ENCODE measurements around the gene TOMM22.
A peak's percentile ranks its signal among the peaks of the same experiment; 100 is the strongest.
"Not testable (repeated sequence)": the region's sequence is repeated elsewhere in the genome, so short reads cannot be mapped to it uniquely, and the experiment has no call there.

Gene TOMM22

GRCh38 chr22:38681582-38682335 lies at the start of gene TOMM22:
Gene TOMM22 (plus strand): TSS chr22:38681957. CDS start chr22:38681979, 22 bp downstream.
- DNase-seq (ENCODE audit: low read depth in 3 of 3): peak; percentile 62 to 74 (median 66)

DNA sequence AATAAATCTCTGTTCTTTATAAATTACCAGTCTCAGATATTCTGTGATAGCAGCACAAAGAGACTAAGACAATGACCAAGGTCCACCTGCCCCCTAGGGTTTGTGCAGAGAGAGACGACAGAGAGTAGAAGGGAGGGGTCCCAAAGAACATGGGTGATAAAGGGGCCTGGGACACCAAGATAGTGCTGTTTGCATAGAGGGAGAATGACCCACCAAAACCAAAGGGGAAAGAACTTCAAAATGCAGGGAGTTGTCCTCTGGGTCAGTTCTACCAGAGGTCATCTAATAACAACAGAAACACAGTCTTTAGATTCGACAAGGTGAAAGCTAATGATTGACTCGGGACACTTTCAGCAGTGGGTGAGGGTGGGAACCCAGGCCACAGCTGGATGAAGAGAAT lies 49.2 kb upstream of the TOMM22 start:
- no peak for DNase-seq (ENCODE audit: low read depth in 3 of 3)

- DNase-seq (ENCODE audit: low read depth in 3 of 3): no peak
Observed at GRCh38 chr22:38638216-38638615, 43.5 kb upstream of the TOMM22 start.

GRCh38 chr22:38638728-38639127 lies 43.0 kb upstream of the TOMM22 start:
- DNase-seq (ENCODE audit: low read depth in 3 of 3): no peak

GRCh38 chr22:38641476-38642040 lies 40.2 kb upstream of the TOMM22 start:
- DNase-seq (ENCODE audit: low read depth in 3 of 3): no peak

DNA sequence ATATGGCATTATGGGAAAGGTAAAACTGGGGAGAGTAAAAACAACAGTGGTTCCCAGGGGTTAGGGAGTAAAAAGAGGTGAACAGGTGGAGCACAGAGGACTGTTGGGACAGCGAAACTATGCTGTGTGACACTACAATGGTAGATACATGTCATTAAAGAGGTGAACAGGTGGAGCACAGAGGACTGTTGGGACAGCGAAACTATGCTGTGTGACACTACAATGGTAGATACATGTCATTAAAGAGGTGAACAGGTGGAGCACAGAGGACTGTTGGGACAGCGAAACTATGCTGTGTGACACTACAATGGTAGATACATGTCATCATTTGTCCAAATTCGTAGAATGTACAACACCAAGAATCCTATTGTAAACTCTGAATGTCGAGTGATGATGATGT lies 37.5 kb upstream of the TOMM22 start:
- DNase-seq (ENCODE audit: low read depth in 3 of 3): not testable (repeated sequence)

DNA sequence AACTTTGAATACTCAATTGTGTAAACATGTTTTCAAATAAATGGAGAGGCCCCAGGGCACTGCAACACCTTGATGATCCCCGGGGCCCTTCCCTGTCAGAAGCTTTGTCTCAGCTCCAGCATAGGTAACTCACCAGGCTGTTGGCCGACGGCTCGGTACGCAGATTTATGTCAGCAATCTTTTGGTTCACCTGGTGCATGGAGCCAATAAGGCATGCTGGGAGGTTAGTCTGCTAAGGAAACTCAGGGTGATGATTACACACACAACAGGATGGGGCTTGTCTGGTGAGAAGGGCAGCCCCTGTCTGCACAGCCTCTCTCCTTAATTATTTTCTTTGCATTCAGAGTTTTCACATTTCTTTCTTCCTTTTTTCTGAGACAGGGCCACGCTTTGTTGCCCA lies 36.3 kb upstream of the TOMM22 start:
- DNase-seq (ENCODE audit: low read depth in 3 of 3): no peak

GRCh38 chr22:38649841-38650522 lies 31.8 kb upstream of the TOMM22 start:
- DNase-seq (ENCODE audit: low read depth in 3 of 3): no peak

DNA sequence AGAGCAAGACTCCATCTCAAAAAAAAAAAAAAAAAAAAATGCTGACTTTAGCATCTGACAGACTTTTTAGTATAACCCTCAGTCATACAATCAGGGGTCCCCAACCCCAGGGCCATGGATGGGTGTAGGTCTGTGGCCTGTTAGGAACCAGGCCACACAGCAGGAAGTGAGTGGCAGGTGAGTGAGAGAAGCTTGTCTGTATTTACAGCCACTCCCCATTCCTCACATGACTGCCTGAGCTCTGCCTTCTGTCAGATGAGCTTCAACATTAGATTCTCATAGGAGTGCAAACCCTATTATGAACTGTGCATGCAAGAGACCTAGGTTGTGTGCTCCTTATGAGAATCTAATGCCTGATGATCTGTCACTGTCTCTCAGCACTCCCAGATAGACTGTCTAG lies 28.9 kb upstream of the TOMM22 start:
- no peak for DNase-seq (ENCODE audit: low read depth in 3 of 3)

- DNase-seq (ENCODE audit: low read depth in 3 of 3): no peak
Observed at GRCh38 chr22:38653741-38654140, 28.0 kb upstream of the TOMM22 start.

DNA sequence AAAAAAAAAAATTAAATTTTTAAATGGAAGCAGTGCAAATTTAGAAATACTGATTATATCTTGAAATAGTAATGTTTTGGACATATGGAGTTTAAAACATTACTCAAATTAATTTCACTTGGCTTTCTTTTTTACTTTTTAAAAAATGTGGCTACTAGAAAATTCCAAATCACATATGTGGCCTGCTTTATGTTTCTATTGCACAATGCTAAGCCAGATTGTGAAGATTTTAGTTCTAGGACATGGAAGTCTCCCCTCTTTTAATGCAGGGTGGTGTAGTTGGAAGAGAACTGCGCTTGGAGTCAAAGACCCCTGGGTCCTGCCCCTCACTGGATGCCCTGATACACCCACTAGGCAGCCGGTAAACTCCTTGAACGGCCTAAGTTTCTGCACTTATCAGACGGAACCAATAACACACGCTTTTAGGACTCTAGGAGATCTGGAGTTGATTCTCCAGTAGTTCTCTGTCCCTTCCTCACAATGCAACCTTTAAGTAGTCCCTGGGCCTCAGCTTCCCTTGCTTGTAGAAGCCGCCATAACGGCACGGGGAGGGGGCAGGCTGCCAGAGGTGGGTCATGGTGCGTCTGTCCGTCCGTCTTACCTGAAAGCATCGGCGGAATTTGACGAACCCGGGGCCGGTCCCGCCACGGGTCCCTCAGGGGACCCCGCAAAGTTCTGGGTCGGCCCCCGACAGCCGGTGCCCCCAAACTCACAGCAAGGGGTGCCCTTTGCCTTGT lies 26.1 kb upstream of the TOMM22 start:
- no peak for DNase-seq (ENCODE audit: low read depth in 3 of 3)

- DNase-seq (ENCODE audit: low read depth in 3 of 3): peak; percentile 69 to 83 (median 75)
Observed at GRCh38 chr22:38656256-38657044, 25.3 kb upstream of the TOMM22 start, which contains the start of the genes CBY1 and FAM227A. Gene CBY1 (plus strand): TSS chr22:38656638. CDS start chr22:38668055, 11,417 bp downstream. Gene FAM227A (minus strand): TSS chr22:38656392. CDS start chr22:38650168, 6,224 bp downstream.

DNA sequence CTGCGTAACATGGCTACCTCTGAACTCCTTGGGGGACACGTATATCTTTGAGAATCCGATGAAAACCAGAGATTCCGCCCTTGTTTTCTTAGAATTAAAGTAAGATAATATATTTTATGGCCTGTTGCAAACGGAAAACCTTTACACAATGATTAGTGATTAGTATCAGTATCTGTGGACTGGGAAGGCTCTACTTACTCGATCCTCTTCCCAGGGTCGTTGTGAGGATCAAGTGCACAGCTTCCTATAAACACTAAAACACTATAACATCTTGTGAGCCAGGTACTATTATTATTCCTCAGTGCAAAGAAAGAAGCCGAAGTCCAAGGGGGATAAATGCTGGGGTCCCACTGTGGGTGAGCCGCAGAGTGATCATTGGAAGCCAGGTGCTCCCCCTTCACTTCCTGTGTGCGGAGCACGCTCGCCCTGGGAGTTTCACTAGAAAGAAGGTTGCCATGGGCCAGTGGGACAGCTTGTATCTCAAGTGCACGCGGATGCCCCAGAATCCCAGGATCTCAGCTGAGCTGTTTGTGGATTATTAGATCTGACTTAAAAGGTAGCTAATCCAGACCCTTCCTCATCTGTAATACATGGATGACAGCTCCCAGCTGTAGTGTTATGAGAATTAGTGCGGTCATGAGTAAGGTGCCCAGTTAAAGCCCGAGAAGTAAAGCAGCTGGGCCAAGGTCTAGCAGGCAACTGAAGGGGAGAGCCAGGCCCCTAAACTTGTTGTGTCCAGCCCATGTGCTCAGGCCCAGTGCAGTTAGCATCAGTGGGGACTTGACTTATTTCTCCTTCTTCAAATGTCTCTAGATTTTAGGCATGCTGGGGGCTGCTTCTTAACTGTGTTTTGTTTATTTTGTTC lies 24.5 kb upstream of the TOMM22 start:
- peak in 1 of 3 experiments; percentile 5 for DNase-seq (ENCODE audit: low read depth in 3 of 3)

GRCh38 chr22:38674888-38675287 lies 6.9 kb upstream of the TOMM22 start:
- no peak for DNase-seq (ENCODE audit: low read depth in 3 of 3)

- no peak for DNase-seq (ENCODE audit: low read depth in 3 of 3)
Observed at GRCh38 chr22:38675833-38676232, 5.9 kb upstream of the TOMM22 start.

DNA sequence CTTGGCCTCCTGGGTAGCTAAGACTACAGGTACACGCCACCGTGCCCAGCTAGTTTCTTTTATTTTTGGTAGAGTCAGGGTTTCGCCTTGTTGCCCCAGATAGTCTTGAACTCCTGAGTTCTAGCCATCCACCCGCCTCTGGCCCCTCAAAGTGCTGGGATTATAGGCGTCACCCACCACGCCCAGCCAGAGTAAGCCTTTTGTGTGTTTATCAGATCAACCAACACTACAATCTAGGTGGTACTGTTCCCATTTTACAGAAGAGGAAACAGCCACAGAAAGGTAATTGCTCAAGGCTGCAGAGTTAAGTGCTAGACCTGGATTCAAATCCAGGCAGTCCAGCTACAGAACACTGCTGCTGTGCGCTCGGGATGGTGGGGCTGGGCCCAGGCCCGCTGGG lies 3.1 kb downstream of the TOMM22 start:
- DNase-seq (ENCODE audit: low read depth in 3 of 3): no peak

DNA sequence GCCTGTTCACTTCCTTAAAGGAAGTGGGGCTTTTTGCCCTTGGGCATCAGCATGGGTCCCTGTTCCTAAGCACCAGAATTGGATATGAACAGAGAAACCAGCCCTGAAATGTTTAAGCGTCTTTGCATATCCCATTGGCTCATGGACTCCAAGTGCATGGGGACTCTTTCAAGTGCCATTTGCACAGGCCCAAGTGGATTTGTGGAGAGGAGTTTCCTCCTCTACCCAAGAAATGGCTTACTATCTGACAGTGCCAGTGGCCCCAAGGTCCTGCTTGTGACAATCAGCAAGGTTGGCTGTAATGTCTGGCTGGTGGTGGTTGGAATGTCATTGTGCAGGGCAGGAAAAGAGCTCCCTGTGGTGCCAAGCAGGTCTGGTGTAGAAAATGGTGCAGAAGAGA lies 4.0 kb downstream of the TOMM22 start:
- no peak for DNase-seq (ENCODE audit: low read depth in 3 of 3)

DNA sequence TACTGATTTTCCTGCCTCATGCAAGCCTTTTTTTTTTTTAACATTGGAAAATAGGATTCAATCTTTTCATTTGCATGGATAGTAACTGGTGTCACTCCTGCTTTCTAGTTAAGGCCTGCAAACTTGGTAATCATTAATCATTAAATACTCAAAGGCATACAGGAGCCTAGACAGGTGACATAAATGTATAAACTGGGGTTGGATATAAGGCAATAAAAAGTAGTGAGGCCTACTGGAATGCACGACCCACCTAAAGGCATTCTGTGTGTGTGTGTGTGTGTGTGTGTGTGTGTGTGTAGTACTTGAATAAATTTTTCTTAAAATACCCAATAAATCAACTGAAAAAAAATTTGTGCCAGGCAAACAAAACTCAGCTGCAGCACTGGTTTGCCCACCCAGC lies 7.9 kb downstream of the TOMM22 start:
- DNase-seq (ENCODE audit: low read depth in 3 of 3): no peak

GRCh38 chr22:38694049-38694448 lies 12.3 kb downstream of the TOMM22 start:
- DNase-seq (ENCODE audit: low read depth in 3 of 3): no peak

- DNase-seq (ENCODE audit: low read depth in 3 of 3): no peak
Observed at GRCh38 chr22:38694940-38695339, 13.2 kb downstream of the TOMM22 start.
